ENCODE results near the gene CARNS1. TPM values are rescaled to one million over a fixed set of nuclear protein-coding genes. Genes with fewer than 3 reads are reported as not detected.

The CARNS1 gene
- total and polyA plus RNA-seq, 2 of the 13 experiments (the other 11 are each of a cell fraction or from before 2014, with no cell fraction given): not detected

GRCh38 chr11:67373648-67374570 lies 41.6 kb upstream of the CARNS1 start (continued):
- TF ChIP-seq DMTF1 (CRISPR knock-in tag; IDR thresholded peaks at IDR 0.05): no peak
- no peak for TF ChIP-seq RORA (CRISPR knock-in tag; IDR thresholded peaks at IDR 0.05)
- TF ChIP-seq BCLAF1 (IDR thresholded peaks at IDR 0.05): no peak
- TF ChIP-seq, protein P1, sequence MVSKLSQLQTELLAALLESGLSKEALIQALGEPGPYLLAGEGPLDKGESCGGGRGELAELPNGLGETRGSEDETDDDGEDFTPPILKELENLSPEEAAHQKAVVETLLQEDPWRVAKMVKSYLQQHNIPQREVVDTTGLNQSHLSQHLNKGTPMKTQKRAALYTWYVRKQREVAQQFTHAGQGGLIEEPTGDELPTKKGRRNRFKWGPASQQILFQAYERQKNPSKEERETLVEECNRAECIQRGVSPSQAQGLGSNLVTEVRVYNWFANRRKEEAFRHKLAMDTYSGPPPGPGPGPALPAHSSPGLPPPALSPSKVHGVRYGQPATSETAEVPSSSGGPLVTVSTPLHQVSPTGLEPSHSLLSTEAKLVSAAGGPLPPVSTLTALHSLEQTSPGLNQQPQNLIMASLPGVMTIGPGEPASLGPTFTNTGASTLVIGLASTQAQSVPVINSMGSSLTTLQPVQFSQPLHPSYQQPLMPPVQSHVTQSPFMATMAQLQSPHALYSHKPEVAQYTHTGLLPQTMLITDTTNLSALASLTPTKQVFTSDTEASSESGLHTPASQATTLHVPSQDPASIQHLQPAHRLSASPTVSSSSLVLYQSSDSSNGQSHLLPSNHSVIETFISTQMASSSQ (IDR thresholded peaks at IDR 0.05; ENCODE audit: low read depth): peak; percentile 56; the same call in 1 of the 2 replicates
- TF ChIP-seq, protein P1 (CRISPR knock-in tag; IDR thresholded peaks at IDR 0.05; ENCODE audit: borderline replicate concordance): peak; percentile 10; the same call in 1 of the 2 replicates
- TF ChIP-seq ZNF891 (CRISPR knock-in tag; IDR thresholded peaks at IDR 0.05): peak; percentile 80; the same call in 1 of the 2 replicates
- TF ChIP-seq NFE2 (CRISPR knock-in tag; IDR thresholded peaks at IDR 0.05): peak; percentile 78
- TF ChIP-seq, protein P2, sequence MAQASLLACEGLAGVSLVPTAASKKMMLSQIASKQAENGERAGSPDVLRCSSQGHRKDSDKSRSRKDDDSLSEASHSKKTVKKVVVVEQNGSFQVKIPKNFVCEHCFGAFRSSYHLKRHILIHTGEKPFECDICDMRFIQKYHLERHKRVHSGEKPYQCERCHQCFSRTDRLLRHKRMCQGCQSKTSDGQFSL (CRISPR knock-in tag; IDR thresholded peaks at IDR 0.05): peak; percentile 60; the same call in 1 of the 2 replicates
- TF ChIP-seq MXD3 (CRISPR knock-in tag; IDR thresholded peaks at IDR 0.05): 0 out of 2 replicates have a peak, but pooled peaks have one; percentile 24
- no peak for TF ChIP-seq AGO1 (IDR thresholded peaks at IDR 0.05; ENCODE audit: low read depth, low read length, poor library complexity, severe bottlenecking)
- no peak for TF ChIP-seq ZNF672 (CRISPR knock-in tag; IDR thresholded peaks at IDR 0.05)
- TF ChIP-seq PCBP1 (IDR thresholded peaks at IDR 0.05; ENCODE audit: borderline replicate concordance, low read depth, low read length): no peak
- no peak for TF ChIP-seq ASH2L (IDR thresholded peaks at IDR 0.05; ENCODE audit: insufficient read length, low read depth, low read length)
- TF ChIP-seq MAFG (CRISPR knock-in tag; IDR thresholded peaks at IDR 0.05): 0 out of 2 replicates have a peak, but pooled peaks have one; percentile 58
